ENCODE results near the gene AK4.
A peak's percentile ranks its signal among the peaks of the same experiment; 100 is the strongest.

Gene AK4

GRCh38 chr1:65255035-65255655 is 107.1 kb downstream of the AK4 start:
- DNase-seq = no peak

DNA sequence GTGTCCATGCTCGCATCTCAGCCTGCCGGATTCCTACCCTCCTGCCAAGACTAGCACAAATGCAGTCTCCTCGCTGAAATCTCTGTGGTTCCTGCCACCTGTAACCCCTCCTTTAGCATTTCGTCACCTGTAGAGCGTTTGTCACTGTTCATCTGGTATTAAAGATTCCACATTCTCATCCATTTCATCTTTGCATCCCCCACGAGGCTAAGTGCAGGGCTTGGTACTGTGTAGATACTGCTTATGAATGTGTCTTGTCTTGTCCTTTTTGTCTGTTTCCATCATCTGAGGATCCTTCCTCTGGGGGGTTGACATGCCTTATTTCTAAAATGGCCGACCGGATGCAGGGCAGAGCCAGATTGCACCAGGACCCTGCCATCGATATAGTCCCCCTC is 107.7 kb downstream of the AK4 start:
- no peak for DNase-seq

- no peak for DNase-seq
Observed at GRCh38 chr1:65256860-65257708, 109.1 kb downstream of the AK4 start.

GRCh38 chr1:65258106-65258505 is 110.1 kb downstream of the AK4 start:
- DNase-seq = no peak

DNA sequence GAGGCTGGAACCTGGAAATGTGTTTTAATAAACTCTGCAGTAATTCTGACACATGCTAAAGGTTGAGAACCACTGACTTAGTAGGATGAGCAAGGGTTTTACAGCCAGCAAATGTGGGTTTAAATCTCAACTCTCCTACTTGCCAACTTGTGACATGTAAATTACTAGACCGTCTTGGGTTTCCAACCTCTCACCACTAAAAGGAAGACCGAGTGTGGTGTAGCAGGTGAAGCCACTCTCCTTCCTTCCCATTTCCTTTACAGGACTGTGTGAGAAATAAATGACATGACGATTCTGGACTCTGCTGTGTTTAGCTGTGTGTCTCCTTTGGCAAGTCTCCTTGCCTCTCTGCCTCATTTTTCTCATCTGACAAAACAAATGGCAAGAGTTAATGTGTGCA is 111.8 kb downstream of the AK4 start:
- no peak for DNase-seq

- DNase-seq = no peak
Observed at GRCh38 chr1:65260851-65261473, 113.0 kb downstream of the AK4 start.

DNA sequence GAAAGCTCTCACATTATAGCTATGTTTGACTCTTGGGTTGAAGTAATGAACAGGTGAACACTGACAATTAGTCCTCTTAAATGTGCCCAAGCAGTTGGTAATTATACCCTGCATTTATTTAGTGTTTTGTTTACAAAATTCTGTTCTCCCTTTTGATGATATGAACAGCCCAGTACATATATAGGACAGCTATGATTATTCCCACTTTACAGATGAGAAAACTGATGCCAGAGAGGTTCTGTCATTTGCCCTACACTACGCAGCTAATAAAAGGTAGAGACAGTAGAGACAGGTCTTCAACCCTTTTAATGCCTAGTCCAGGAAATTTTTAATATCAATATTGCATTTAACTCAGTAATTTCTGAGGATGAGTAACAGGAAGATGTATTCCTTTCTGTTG is 115.3 kb downstream of the AK4 start:
- no peak for DNase-seq

DNA sequence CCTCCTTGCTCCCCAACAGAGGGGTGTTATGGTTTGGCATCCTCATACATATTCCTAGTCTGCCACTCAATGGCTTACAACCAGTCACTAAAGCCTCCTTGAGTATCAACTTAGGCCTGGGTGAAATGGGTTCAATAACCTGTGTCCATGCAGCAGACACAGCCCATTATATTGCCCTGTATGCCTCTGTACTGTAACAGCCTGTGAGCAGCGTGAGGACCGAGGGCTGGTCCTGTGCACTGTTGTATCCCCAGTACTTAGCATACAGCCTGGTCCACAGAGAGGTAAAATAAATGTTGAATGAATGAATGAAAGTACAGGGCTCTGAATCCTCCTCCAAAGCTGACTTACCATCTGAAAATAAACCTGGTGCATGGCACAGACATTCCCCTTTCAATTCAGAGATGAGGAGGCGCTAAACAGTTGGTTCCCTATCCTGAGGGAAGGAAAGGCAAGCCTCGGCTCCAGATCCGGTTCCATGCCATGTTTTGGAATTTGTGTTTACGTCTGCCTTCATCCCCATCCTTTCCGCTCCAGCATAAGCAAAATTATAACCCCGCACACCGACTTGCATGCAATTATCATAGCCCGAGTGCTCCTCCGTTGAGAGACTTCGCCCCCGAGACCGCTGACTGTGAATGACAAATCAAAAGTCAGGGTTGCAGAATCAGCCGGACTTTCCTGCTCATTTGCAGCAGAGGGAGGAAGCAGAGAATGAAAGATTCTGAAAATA is 116.4 kb downstream of the AK4 start:
- DNase-seq = no peak

- no peak for DNase-seq
Observed at GRCh38 chr1:65265296-65265650, 117.3 kb downstream of the AK4 start.

GRCh38 chr1:65265651-65266351 is 117.8 kb downstream of the AK4 start:
- DNase-seq = peak; percentile 34

- no peak for DNase-seq
Observed at GRCh38 chr1:65266476-65266875, 118.5 kb downstream of the AK4 start.

DNA sequence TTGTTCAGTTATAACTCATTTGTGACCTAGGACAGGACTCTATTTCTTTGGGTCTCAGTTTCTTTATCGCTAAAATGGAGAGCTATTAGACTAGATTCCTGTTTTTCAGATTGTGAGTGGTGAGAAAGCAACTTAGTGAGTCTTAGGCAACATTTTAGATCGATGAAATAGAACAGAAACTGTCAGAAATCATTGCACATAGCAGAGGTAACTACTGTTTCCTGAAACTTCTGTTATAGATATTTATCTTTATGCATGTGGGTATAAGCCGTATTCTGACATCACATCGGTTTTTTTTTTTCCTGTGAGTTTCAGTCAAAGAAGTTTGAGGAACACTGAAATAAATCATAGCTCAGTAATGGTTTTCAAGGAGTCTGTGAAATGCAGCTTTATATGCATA is 119.3 kb downstream of the AK4 start:
- DNase-seq = no peak

- DNase-seq = no peak
Observed at GRCh38 chr1:65267683-65268082, 119.7 kb downstream of the AK4 start.

GRCh38 chr1:65269612-65270011 is 121.6 kb downstream of the AK4 start:
- DNase-seq = no peak

DNA sequence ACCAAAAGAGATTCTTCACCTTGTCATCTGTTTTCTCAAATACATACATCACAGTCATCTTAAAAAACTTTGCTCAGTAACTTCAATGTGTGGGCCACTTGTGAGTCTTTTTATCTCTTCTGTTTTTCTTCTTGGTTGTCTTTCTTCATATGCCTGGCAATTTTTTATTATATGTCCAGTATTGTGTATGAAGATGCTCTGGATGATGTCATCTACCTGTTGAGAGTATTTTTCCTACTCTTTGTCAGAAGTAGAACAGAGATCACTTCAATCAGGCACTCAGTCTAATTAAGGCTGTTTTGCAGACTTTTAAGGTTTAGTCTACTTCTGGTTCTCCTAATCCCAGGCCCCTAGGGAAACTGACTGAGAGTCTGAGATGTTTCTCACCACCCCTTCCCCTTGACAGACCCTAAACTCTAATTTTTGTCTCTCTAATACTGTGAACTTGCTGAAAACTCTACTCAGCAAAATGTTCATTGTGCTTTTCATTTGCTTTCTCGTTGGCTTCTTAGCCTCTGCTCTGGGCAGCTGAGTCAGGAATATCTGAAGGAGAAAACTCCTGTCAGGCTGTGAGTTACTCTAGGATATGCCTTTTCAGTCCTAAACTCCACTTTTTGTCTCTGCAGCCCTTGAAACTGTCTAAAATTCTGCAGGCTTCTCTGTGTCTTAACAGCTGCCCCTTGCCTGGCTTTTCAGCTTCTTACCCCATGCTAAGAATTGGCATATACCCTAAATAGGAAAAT is 128.4 kb downstream of the AK4 start:
- DNase-seq = no peak

GRCh38 chr1:65277605-65278347 is 129.8 kb downstream of the AK4 start:
- no peak for DNase-seq

DNA sequence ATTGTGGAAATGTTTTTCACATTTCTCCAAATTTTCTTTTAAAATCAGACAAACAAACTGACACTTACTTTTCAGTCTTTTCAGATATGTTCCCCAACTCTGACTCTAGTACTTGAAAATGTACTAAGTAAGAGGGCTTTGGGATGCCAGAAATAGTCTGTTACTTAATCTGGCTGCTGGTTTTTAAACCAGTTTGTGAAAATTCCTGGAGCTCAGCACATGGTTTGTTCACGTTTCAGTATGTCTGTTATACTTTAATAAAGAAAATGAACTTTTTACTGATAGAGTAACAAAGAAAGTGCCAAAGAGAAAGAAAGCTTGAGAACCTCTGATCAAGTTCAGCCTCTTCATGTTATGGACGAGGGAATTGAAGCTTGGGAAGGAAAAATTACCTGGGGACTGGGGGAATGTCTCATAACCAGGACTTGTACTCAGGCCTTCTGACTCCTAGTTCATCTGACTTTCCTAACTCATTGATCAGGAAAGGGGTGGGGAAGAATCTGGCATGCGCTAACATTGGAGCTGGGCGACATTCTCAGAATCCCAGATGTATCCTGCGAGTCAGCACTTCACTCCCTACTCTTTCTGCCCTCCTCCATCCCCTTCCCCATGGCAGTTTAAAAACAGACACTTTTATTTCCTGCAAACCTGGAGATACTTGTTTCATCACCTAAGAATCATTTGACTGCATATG is 130.5 kb downstream of the AK4 start:
- DNase-seq = no peak

DNA sequence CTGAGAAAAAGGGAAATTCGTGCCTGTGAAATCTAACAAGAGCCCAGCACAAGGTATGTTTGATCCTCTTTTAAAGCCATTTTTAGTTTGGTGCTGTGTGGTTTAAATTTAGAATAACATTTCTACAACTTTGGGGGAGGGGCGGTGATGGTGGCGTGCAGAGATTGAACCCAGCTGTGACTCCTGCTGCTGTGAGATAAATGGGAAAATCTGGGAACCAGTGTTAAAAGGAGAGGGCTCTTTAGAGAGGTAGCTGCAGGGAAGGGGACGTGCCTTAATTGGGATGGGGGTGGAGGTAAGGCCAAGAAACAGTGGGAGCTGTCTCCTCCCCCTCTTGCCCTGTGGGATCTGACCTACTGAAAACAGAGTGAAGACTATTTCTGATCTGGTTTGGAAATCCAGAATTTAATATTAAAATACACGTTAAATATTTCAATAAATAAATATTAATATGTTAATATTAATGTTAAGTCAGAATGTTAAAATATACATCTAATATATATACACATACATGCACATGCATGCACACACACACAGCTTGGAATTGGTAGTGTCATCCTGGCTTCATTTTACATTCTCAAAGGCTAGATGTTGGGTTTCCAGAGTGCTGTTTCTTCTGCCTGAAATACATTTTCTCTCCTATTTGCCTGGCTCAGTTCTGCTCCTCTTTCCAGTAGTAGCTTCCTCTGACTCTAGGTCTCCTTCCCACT is 131.2 kb downstream of the AK4 start:
- DNase-seq = no peak

Measured in RPMI8226 (cell line).